SKM-1 (cell line): ENCODE measurements around the gene DNAJB13.

Experiments
- DNase-seq: peaks from one replicate; lab custom pipeline; 2025; ENCODE audit not compliant: unreplicated experiment; lab: John Stamatoyannopoulos, UW

DNAJB13 gene

DNA sequence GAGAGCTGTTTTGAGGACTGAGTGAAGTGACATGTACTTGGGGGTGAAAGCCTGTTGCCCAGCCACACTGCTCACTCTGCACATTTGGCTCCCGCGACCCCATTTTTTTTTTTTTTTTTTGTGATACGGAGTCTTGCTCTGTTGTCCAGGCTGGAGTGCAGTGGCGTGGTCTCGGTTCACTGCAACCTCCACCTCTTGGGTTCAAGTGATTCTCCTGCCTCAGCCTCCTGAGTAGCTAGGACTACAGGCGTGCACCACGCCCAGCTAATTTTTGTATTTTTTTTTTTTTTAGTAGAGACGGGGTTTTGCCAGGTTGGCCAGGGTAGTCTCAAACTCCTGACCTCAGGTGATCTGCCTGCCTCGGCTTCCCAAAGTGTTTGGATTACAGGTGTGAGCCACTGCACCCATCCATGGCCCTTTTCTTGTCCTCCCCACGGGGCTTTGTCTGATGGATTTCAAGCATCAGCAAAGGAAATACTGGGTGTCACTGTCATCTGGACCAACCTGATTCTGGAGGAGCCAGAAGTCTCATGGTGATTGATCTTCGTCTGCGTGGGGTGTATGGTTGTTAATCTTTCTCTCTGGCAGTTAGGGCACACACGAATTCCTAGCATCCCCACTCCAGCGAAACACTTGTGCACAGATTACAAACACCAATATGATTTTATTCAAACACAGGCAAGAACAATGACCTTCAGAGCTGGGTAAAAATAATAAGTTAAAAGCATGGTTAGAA, 61.4 kb downstream of the DNAJB13 start:
- DNase-seq, result no peak

DNA sequence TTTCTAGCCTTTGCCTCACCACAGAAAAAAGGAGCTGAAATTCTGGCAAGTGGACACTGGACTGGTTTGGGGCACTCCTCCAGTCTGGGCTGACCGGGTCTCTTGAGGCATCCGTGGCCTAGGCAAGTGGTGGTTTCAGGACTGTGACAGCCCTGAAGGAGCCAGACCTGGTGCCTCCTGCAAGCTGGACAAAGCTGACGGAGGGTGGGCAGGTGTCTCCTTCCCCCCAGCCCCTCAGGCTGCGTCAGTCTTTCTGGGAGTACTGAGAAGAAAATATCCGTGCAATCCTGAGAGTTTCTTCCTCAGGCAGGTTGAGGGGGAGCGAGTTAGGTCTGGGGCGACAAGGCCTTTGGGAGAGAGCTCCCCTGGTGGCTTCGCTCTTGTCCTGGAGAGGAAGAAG, 62.3 kb downstream of the DNAJB13 start:
- DNase-seq, result no peak

DNA sequence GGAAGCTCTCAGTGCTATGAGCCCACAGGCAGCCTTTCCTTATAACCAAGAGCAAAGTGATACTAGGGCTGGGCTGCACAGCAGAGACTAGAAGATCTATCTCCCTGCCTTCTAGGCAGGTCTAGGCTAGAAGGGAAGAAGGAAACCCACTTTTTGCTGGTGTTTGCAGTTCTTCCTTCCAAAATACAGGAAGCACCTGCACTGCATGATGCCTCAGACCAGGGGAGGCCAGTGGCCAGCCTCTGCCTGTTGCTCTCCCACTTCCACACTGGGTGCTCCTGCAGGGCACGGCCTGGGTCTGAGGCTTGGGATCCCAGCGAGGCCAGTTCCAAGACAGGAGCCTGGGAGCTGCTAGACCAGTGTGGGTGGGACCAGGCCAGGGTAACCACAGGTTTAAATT, 64.1 kb downstream of the DNAJB13 start:
- no peak for DNase-seq

DNA sequence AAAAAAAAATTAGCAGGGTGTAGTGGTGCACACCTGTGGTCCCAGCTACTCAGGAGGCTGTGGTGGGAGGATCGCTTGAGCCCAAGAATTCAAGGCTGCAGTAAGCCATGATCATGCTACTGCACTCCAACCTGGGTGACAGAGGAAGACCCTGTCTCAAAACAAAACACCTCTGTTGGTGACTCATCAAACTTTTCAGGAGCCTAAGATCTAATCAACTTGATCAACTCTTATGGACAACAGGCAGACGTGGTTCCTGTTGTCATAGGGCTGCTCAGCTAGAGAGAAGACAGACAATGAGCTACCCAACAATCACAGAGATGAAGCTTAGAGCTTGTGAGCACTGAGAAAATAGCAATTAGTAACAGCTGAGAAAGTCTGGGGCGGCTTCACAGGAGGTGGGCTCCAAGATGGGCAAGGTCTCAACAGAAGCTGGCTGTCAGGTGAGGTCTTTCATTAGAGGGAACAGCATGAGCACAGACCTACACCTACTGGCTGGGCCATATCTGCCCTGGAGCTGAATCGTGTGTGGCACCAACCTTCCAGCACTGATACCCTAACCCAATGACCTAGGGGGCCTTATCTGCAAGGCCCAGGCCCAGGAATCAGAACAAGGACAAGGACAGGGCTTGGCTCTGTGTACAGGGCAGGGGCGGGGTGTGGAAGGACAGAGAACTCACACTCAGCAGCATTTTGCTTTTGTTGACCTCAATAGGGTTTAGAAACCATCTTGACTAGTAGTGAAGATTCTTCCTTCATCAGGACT, 65.3 kb downstream of the DNAJB13 start:
- DNase-seq, result no peak

- DNase-seq, result no peak
Measured at GRCh38 chr11:74017631-74018030, 66.8 kb downstream of the DNAJB13 start.

- peak; percentile 90 for DNase-seq
Measured at GRCh38 chr11:74018331-74019005, 67.6 kb downstream of the DNAJB13 start.

DNA sequence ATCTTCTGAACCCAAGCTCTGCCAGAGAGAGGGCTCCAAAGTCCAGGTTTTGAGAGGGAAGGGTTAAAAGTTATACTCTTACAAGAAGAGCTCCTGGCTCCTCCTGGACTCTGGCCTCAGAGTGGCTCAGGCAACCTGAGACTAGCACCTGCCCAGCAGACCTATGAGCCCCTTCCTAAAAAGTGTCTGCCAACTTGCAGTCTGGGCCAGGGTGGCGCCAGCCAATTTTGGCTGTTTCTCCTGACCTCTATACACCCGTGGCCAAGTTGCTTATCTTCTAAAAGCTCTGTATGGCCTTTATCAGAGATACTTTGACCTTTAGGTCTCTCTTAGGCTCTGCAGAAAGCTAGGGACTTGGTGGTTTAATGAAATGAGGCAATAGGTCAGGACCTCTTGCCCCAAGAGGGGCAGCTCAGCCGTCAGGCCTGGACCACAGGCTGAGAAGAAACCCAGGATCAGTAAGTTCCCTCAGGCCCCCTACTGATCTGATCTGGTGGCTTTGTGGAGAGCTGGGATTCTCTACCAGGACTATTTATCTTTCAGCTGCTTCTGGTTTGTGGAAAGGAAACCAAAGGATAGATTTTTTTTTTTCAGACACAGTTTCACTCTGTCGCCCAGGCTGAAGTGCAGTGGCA, 68.4 kb downstream of the DNAJB13 start:
- DNase-seq, result no peak

GRCh38 chr11:74019860-74020259, 69.0 kb downstream of the DNAJB13 start:
- DNase-seq, result no peak
